Erythroblast (primary cell): ENCODE results near the gene SORCS3.

Experiments
- DNase-seq, 2 experiments: peaks; one replicate each; lab custom pipeline; 2025; lab: John Stamatoyannopoulos, UW
- GATA1 ChIP-seq: IDR thresholded peaks from 2 replicates; pipeline ENCODE4 v1.6.1; 2011; ENCODE audit warnings: low read depth, mild to moderate bottlenecking, control low read depth, low read length, moderate library complexity
- POLR2A ChIP-seq: IDR thresholded peaks from 2 replicates; pipeline ENCODE4 v1.6.1; 2011; ENCODE audit warnings: mild to moderate bottlenecking, low read length

The SORCS3 gene

GRCh38 chr10:104931612-104932134, 290.6 kb downstream of the SORCS3 start:
- TF ChIP-seq GATA1: no peak
- TF ChIP-seq POLR2A: no peak

GRCh38 chr10:104935656-104936055, 294.6 kb downstream of the SORCS3 start:
- DNase-seq: no peak
- TF ChIP-seq GATA1 (no peak), POLR2A (no peak)

More at GRCh38 chr10:104931612-104932134, 290.6 kb downstream of the SORCS3 start:
- DNase-seq: no peak

GRCh38 chr10:104937567-104937966, 296.5 kb downstream of the SORCS3 start:
- no peak for TF ChIP-seq POLR2A
- no peak for TF ChIP-seq GATA1
- DNase-seq: no peak

- DNase-seq: no peak
- TF ChIP-seq POLR2A (no peak), GATA1 (no peak)
Observed at GRCh38 chr10:104938031-104938430, 296.9 kb downstream of the SORCS3 start.

GRCh38 chr10:104941662-104942061, 300.6 kb downstream of the SORCS3 start:
- TF ChIP-seq POLR2A: no peak
- TF ChIP-seq GATA1: no peak
- DNase-seq: no peak

- no peak for TF ChIP-seq POLR2A
- TF ChIP-seq GATA1: no peak
Observed at GRCh38 chr10:104947314-104947713, 306.2 kb downstream of the SORCS3 start.

GRCh38 chr10:104957178-104957841, 316.2 kb downstream of the SORCS3 start:
- DNase-seq: no peak
- no peak for TF ChIP-seq POLR2A
- no peak for TF ChIP-seq GATA1

More at GRCh38 chr10:104947314-104947713, 306.2 kb downstream of the SORCS3 start:
- no peak for DNase-seq

- TF ChIP-seq GATA1 (no peak), POLR2A (no peak)
- DNase-seq: no peak
Observed at GRCh38 chr10:104966563-104967297, 325.6 kb downstream of the SORCS3 start.

- no peak for TF ChIP-seq GATA1
- TF ChIP-seq POLR2A: no peak
- DNase-seq: no peak
Observed at GRCh38 chr10:104980368-104980767, 339.3 kb downstream of the SORCS3 start.

- DNase-seq: no peak
- TF ChIP-seq POLR2A (no peak), GATA1 (no peak)
Observed at GRCh38 chr10:104981995-104982394, 340.9 kb downstream of the SORCS3 start.

- TF ChIP-seq POLR2A: no peak
- no peak for TF ChIP-seq GATA1
- no peak for DNase-seq
Observed at GRCh38 chr10:104988686-104989085, 347.6 kb downstream of the SORCS3 start.

- no peak for DNase-seq
- TF ChIP-seq GATA1: no peak
- no peak for TF ChIP-seq POLR2A
Observed at GRCh38 chr10:104989880-104990279, 348.8 kb downstream of the SORCS3 start.

- TF ChIP-seq GATA1 (no peak), POLR2A (no peak)
Observed at GRCh38 chr10:104993085-104993484, 352.0 kb downstream of the SORCS3 start.

GRCh38 chr10:105001269-105001668, 360.2 kb downstream of the SORCS3 start:
- TF ChIP-seq POLR2A: no peak
- no peak for TF ChIP-seq GATA1
- no peak for DNase-seq

More at GRCh38 chr10:104993085-104993484, 352.0 kb downstream of the SORCS3 start:
- no peak for DNase-seq
